Upper lobe of left lung (tissue), 4 donors: ENCODE data around the gene CASTOR2.
"Not testable (repeated sequence)": the region's sequence is repeated elsewhere in the genome, so short reads cannot be mapped to it uniquely, and the experiment has no call there.

ENCODE experiments used
- CTCF ChIP-seq, 6 experiments: fragments of 450-650 bp in 4 of 6; fragments of 200-600 bp in 2 of 6; sonication (generic) in 2 of 6; IDR thresholded peaks; one replicate each; pipeline ENCODE4 v1.5.1; 2016 to 2019; ENCODE audit warnings: antibody characterized with exemption in 6 of 6
- POLR2AphosphoS5 ChIP-seq, 2 donors: sonication (generic); formaldehyde crosslinking; IDR thresholded peaks; one replicate each; pipeline ENCODE4 v1.5.1; 2017; ENCODE audit warnings: antibody characterized with exemption in 2 of 2

GRCh38 chr7:74971431-74971830 is 6.9 kb downstream of the CASTOR2 start:
- not testable (repeated sequence) for TF ChIP-seq CTCF, POLR2AphosphoS5 (IDR thresholded peaks at IDR 0.05)
